ENCODE measurements around the gene CAPSL.
A peak's percentile ranks its signal among the peaks of the same experiment; 100 is the strongest.
"Not testable (repeated sequence)": the region's sequence is repeated elsewhere in the genome, so short reads cannot be mapped to it uniquely, and the experiment has no call there.

CAPSL gene

GRCh38 chr5:35938568-35939227 is at the start of gene CAPSL:
Gene CAPSL, minus strand, starts transcription at chr5:35938622. Its CDS starts 17,502 bp downstream, at chr5:35921120.
- DNase-seq (ENCODE audit: low spot score) = peak; percentile 78

DNA sequence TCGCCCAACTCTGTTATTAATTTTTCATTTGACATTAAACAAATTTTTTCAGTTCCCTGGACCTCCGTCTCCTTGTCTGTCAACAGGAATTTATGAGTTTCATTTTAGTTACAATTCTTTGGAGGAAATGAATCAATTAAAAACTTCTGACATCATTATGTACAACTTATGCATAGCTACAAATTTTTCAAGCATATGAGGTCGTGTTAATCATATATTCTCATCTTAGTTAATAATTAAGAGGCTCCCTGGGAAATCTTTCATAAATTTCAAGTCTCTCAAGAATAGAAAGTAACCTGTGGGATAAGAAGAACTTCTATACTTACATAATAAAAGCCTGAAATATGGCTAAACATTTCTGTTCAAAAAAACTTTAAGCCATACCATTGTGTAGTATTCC is 49.4 kb upstream of the CAPSL start:
- no peak for DNase-seq (ENCODE audit: low spot score)

- DNase-seq (ENCODE audit: low spot score) = no peak
These were observed 41.3 kb upstream of the CAPSL start for GRCh38 chr5:35979715-35980114.

DNA sequence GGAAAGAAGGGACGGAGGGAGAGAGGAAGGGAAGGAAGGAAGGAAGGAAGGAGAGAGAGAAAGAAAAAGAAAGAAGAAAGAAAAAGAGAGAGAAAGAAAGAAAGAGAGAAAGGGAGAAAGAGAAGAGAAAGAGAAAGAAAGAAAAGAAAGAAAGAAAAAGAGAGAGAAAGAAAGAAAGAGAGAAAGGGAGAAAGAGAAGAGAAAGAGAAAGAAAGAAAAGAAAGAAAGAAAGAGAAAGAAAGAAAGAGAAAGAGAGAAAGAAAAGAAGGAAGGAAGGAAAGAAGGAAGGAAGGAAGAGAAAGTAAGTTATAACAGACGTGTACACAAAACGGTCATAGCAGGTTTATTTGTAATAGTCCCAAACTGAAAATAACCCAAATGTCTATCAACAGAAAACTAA is 38.4 kb upstream of the CAPSL start:
- DNase-seq (ENCODE audit: low spot score) = not testable (repeated sequence)

GRCh38 chr5:35974570-35974969 is 36.1 kb upstream of the CAPSL start:
- no peak for DNase-seq (ENCODE audit: low spot score)

- DNase-seq (ENCODE audit: low spot score) = no peak
These were observed 33.4 kb upstream of the CAPSL start for GRCh38 chr5:35971878-35972210.

DNA sequence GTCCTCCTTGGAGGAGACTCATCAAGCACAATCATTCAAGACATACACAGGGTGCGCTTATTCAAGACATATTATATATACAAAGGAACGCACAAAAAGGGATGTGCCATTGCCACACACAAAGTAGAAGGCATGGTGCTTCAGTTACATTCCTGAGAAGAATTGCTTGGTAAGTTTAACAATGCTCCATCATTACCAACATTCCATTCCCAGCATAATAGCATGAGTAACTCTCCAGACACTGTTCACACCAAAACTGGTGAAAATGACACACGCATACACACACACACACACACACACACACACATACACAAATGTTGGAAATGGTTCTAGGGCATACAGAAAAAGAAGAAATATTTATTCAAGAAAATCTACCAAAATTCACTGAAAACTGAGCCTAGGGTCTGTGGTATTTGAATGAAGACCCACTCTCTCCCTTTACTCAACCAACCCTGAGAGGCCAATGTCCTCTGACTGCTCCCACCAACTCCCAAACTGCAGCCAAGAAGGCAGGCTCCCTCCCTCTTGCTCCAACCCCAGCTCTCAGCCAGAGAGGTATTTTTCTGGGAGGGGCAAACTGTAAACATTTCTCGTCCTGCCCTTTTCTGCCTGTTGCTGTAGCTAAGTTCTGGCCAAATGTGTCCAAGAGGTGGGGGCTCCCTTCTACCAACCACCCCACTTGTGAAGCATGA is 32.9 kb upstream of the CAPSL start:
- no peak for DNase-seq (ENCODE audit: low spot score)

DNA sequence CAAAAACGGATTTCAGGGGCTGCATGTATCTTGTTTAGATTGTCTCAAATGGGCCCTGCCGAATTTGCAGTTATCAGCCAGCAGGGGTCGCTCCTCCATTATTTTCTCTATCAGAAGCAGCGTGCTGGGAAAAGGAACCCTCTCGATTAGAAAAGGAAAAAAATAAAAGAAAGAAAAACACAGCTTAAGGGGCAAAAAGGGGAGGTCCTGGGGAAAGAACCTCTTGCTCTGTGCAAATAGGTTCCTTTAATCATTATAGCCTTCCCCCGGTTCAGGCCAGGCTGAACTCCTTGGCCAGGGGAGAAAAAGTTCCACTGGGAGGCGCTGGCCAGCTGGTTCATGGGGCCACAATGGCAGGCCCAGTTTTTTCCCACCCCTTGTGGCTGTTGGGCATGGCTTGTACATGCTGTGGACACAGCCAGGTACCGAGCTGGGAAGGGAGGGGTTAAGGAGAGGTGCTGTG is 25.0 kb upstream of the CAPSL start:
- DNase-seq (ENCODE audit: low spot score) = no peak

GRCh38 chr5:35960328-35960727 is 21.9 kb upstream of the CAPSL start:
- no peak for DNase-seq (ENCODE audit: low spot score)

GRCh38 chr5:35956429-35956828 is 18.0 kb upstream of the CAPSL start:
- no peak for DNase-seq (ENCODE audit: low spot score)

- DNase-seq (ENCODE audit: low spot score) = no peak
These were observed 15.8 kb upstream of the CAPSL start for GRCh38 chr5:35954175-35954574.

GRCh38 chr5:35947085-35947484 is 8.7 kb upstream of the CAPSL start:
- DNase-seq (ENCODE audit: low spot score) = no peak

DNA sequence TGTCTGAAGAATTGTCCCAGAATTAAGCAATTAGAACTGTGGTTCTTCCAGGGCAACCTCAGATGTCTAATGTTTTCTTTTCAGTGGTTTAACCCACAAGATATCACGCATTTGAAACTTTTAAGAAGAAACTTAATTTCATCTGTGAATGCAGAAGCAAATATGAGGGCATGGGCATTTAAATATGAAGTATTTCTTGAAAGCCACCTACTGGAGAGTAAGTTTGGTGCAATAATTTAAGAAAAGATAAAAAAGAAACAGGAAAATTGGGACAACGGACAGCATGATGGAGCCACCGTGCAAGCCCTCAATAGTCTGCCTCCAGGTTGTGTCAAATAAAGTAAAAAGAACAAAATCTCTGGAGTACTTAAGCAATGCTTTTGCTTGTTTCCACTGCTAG is 1.2 kb upstream of the CAPSL start:
- DNase-seq (ENCODE audit: low spot score) = no peak

GRCh38 chr5:35926389-35927051 is 11.9 kb downstream of the CAPSL start:
- no peak for DNase-seq (ENCODE audit: low spot score)

DNA sequence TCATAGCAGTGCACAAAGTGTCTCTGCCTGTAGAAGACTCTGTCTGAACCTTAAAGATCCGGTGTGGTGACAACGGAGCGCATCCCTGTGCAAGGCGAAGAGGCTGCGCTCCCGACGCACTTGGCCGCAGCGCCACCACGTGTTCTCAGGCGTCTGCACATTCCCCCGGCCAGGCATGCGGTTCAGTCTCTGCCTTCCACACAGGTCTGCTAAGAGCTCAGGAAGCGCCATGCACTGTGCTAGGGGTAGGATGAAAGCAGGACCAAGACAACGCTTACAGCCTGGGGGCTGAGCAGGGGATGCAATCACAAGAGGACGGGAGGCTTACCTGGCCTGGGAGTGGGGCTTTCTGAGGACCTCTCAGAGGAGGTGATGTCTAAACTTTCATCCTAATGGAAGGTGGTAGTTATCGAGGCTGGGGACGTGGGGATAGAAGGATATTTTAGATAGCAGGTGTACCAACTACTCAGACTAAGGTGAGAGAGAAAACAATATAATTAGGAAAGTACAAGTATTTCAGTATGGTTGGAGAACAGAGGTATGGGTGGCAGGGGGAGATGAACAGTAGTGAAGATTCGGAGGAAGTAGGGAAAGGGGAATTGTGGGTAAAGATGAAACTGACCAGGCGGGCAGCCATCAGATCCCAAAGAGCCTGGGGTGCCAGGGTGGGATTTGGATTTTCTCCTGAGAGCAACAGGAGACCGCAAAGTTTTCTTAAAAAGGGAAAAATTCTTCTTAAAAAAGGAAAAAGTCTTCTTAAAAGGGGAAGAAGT is 13.3 kb downstream of the CAPSL start:
- peak; percentile 77 for DNase-seq (ENCODE audit: low spot score)

- no peak for DNase-seq (ENCODE audit: low spot score)
These were observed 14.1 kb downstream of the CAPSL start for GRCh38 chr5:35924122-35924949.

DNA sequence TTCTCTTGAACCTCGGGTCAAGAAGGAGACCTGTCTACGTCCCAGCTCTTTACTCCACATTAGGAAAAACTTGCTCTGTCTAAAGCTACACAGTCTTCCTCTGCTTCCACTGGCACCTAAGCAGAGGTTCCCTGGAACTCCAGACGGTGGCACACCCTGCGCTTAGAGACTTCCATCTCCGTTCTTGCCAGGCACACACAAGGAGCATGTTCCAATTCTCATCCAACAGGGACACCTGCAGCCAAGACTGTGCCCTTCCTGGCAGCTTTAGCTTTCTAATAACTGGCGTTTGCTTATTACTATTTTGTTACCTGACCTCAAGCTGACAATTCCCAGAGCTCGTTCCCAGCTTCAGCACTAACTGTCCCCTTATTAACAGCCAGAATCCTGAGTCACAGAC is 16.0 kb downstream of the CAPSL start:
- no peak for DNase-seq (ENCODE audit: low spot score)

DNA sequence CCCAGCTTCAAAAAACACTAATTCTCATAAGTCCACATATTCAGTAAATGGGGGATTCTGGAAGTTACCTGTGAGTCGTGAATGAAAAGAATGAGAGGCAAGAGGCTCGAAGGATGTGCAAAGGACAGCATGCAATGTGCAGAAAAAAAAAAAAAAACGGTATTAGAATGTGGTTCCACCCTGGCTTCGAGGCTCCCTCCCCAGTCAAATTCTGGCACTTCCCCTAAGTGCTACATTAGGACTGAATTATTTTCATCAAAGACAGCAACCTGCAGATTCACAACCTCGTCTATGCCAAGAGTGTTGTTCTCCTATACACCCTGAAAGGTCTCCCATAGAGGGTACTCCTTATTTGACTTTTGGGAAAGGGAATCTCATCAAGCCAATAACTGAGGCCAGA is 16.5 kb downstream of the CAPSL start:
- no peak for DNase-seq (ENCODE audit: low spot score)

GRCh38 chr5:35920890-35921289 is 17.5 kb downstream of the CAPSL start:
- no peak for DNase-seq (ENCODE audit: low spot score)

GRCh38 chr5:35919191-35919590 is 19.2 kb downstream of the CAPSL start:
- DNase-seq (ENCODE audit: low spot score) = no peak

GRCh38 chr5:35908814-35909213 is 29.6 kb downstream of the CAPSL start:
- no peak for DNase-seq (ENCODE audit: low spot score)

DNA sequence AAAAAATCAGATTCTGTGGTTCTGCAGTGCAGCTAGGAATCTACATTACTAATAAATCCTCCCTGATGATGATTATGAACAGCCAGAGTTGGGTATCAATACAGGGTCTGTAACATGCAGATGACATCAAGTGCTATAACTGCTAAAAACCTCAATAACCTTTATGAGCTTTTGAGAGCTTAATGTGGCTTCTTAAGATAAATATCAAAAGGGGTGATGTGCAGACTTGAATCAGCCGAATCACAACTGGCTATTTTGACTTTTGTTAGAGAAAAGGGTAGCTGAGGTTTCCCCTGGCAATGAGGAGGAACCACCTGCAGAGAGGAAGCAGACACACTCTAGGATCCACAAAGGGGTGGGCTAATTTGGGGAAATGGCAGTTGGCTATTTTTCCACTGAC is 30.2 kb downstream of the CAPSL start:
- DNase-seq (ENCODE audit: low spot score) = no peak

Measured in left forelimb (tissue), 1 donor.